ENCODE data around the gene FIGNL1. TPM values are rescaled to one million over a fixed set of nuclear protein-coding genes. Genes with fewer than 3 reads are reported as not detected.

FIGNL1 gene
- total RNA-seq, 1 experiment from 2014 or later = 28.1 TPM

DNA sequence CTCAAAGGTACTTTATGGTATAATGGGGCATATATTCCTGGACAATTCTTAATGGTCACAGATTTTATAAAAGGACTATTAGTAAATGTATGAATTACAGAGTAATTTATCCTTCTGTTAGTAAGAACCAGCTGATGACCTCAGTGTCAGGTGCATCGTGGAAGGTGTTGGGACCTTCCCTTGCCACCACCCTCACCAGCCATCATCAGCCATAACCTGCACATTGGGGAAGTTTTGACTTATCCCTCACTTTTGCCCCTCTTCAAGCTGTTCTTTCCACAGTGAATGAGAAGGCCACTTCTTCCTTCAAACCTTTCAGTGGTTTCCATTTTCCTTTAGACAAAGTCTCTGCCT lies 52.2 kb downstream of the FIGNL1 start:
- ChIA-PET CTCF (no interaction called here), RAD21 (ENCODE audit: low non-redundant PET in 1 of 2, low total read pairs in 2 of 2, uncharacterized antibody in 2 of 2, unreplicated experiment in 2 of 2) (no interaction called here), POLR2A (no interaction called here)
- no peak overlapping the region for H3K4me3 ChIP-seq (replicated peaks in 1 of 2; ENCODE audit: low read depth in 1 of 2, low read length in 2 of 2)
- no peaks in the 10 kb centered on the region for H4K20me1 ChIP-seq (ENCODE audit: insufficient read depth)
- no peaks in the 10 kb centered on the region for H3K9me3 ChIP-seq (ENCODE audit: control insufficient read depth in 1 of 2, insufficient read depth in 1 of 2, low read depth in 1 of 2, low read length in 2 of 2)
- no peak for DNase-seq (ENCODE audit: low read depth, low spot score)
- no peak for ATAC-seq
- no TSS peak for BruUV-seq (replicated peaks)
- H3K4me1 ChIP-seq (ENCODE audit: control insufficient read depth in 1 of 2, insufficient read depth in 2 of 2, low read length in 2 of 2) = no peaks in the 10 kb centered on the region
- H3K27me3 ChIP-seq (ENCODE audit: insufficient read depth, low read length) = peaks cover 31% of the 10 kb centered on the region
- TF ChIP-seq ELF1 (IDR thresholded peaks at IDR 0.05; ENCODE audit: borderline replicate concordance, low read depth) = no peak
- TF ChIP-seq FOSL1 (IDR thresholded peaks at IDR 0.05; ENCODE audit: low read depth) = no peak
- TF ChIP-seq, protein P1, sequence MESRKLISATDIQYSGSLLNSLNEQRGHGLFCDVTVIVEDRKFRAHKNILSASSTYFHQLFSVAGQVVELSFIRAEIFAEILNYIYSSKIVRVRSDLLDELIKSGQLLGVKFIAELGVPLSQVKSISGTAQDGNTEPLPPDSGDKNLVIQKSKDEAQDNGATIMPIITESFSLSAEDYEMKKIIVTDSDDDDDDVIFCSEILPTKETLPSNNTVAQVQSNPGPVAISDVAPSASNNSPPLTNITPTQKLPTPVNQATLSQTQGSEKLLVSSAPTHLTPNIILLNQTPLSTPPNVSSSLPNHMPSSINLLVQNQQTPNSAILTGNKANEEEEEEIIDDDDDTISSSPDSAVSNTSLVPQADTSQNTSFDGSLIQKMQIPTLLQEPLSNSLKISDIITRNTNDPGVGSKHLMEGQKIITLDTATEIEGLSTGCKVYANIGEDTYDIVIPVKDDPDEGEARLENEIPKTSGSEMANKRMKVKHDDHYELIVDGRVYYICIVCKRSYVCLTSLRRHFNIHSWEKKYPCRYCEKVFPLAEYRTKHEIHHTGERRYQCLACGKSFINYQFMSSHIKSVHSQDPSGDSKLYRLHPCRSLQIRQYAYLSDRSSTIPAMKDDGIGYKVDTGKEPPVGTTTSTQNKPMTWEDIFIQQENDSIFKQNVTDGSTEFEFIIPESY (IDR thresholded peaks at IDR 0.05; ENCODE audit: extremely low read depth, insufficient replicate concordance, low read length) = no peak
- TF ChIP-seq SRF (IDR thresholded peaks at IDR 0.05; ENCODE audit: low read depth) = no peak
- TF ChIP-seq CBX3 (IDR thresholded peaks at IDR 0.05; ENCODE audit: low read depth) = no peak
- TF ChIP-seq, protein P2, sequence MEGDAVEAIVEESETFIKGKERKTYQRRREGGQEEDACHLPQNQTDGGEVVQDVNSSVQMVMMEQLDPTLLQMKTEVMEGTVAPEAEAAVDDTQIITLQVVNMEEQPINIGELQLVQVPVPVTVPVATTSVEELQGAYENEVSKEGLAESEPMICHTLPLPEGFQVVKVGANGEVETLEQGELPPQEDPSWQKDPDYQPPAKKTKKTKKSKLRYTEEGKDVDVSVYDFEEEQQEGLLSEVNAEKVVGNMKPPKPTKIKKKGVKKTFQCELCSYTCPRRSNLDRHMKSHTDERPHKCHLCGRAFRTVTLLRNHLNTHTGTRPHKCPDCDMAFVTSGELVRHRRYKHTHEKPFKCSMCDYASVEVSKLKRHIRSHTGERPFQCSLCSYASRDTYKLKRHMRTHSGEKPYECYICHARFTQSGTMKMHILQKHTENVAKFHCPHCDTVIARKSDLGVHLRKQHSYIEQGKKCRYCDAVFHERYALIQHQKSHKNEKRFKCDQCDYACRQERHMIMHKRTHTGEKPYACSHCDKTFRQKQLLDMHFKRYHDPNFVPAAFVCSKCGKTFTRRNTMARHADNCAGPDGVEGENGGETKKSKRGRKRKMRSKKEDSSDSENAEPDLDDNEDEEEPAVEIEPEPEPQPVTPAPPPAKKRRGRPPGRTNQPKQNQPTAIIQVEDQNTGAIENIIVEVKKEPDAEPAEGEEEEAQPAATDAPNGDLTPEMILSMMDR (IDR thresholded peaks at IDR 0.05 in 2 of 3, conservative IDR thresholded peaks at IDR 0.05 in 1 of 3; ENCODE audit: borderline replicate concordance in 1 of 3, insufficient read depth in 1 of 3, low read depth in 2 of 3, low read length in 2 of 3) = no peak
- TF ChIP-seq SP1 (IDR thresholded peaks at IDR 0.05; ENCODE audit: low read depth) = no peak
- TF ChIP-seq, protein P3, sequence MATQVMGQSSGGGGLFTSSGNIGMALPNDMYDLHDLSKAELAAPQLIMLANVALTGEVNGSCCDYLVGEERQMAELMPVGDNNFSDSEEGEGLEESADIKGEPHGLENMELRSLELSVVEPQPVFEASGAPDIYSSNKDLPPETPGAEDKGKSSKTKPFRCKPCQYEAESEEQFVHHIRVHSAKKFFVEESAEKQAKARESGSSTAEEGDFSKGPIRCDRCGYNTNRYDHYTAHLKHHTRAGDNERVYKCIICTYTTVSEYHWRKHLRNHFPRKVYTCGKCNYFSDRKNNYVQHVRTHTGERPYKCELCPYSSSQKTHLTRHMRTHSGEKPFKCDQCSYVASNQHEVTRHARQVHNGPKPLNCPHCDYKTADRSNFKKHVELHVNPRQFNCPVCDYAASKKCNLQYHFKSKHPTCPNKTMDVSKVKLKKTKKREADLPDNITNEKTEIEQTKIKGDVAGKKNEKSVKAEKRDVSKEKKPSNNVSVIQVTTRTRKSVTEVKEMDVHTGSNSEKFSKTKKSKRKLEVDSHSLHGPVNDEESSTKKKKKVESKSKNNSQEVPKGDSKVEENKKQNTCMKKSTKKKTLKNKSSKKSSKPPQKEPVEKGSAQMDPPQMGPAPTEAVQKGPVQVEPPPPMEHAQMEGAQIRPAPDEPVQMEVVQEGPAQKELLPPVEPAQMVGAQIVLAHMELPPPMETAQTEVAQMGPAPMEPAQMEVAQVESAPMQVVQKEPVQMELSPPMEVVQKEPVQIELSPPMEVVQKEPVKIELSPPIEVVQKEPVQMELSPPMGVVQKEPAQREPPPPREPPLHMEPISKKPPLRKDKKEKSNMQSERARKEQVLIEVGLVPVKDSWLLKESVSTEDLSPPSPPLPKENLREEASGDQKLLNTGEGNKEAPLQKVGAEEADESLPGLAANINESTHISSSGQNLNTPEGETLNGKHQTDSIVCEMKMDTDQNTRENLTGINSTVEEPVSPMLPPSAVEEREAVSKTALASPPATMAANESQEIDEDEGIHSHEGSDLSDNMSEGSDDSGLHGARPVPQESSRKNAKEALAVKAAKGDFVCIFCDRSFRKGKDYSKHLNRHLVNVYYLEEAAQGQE (IDR thresholded peaks at IDR 0.05; ENCODE audit: low read depth) = no peak
- TF ChIP-seq, protein P4, sequence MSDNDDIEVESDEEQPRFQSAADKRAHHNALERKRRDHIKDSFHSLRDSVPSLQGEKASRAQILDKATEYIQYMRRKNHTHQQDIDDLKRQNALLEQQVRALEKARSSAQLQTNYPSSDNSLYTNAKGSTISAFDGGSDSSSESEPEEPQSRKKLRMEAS (IDR thresholded peaks at IDR 0.05) = no peak
- TF ChIP-seq TCF7L2 (IDR thresholded peaks at IDR 0.05; ENCODE audit: borderline replicate concordance, extremely low read depth, insufficient read depth, insufficient read length) = no peak
- H3K4me2 ChIP-seq (ENCODE audit: low read length) = no peak overlapping the region
- H2AFZ ChIP-seq (ENCODE audit: low read depth, low read length, poor library complexity, severe bottlenecking) = no peak overlapping the region
- H3K27ac ChIP-seq (ENCODE audit: low read depth, low read length) = no peak overlapping the region
- no peaks in the 10 kb centered on the region for H3K79me2 ChIP-seq (ENCODE audit: insufficient read depth, low read length)
- no peak overlapping the region for H3K9ac ChIP-seq (ENCODE audit: low read length)
- H3K36me3 ChIP-seq (ENCODE audit: control insufficient read depth in 1 of 2, insufficient read depth in 2 of 2, low read length in 2 of 2) = no peaks in the 10 kb centered on the region
- intact Hi-C loops (cut with micrococcal nuclease) = no loop called here
- no peaks in the 10 kb centered on the region for H3K9me2 ChIP-seq (ENCODE audit: insufficient read depth)

Data from HCT116 (cell line).